Spleen (tissue), 7 donors: ENCODE data around the gene AHCTF1.

Source experiments
- CTCF ChIP-seq, 11 experiments: fragments of 200-600 bp in 7 of 11; fragments of 450-650 bp in 4 of 11; sonication (generic) in 4 of 11; IDR thresholded peaks in 8 of 11; conservative IDR thresholded peaks in 3 of 11; 1 replicate in 7 of 11; 2 replicates in 4 of 11; pipeline versions ENCODE4 v1.4.0 to v1.8.0; 2016 to 2021; ENCODE audit warnings: antibody characterized with exemption in 11 of 11, inconsistent platforms in 4 of 11, mild to moderate bottlenecking in 1 of 11
- POLR2AphosphoS5 ChIP-seq, 3 donors: sonication (generic); formaldehyde crosslinking; IDR thresholded peaks; one replicate each; pipeline ENCODE4 v1.5.1; 2017; ENCODE audit warnings: antibody characterized with exemption in 3 of 3
- donor health status: DM: no; HTN: no; CAD: no; lungs with moderate emphysema.
- donor health status: DM: no; HTN: no; CAD: no.
- donor health status: DM: no; HTN: no; CAD: no.

GRCh38 chr1:246800356-246800755, 131.4 kb downstream of the AHCTF1 start:
- TF ChIP-seq CTCF (IDR thresholded peaks at IDR 0.05 in 8 of 11, conservative IDR thresholded peaks at IDR 0.05 in 3 of 11) (no peak), POLR2AphosphoS5 (IDR thresholded peaks at IDR 0.05) (no peak)
